GM21390 (cell line): ENCODE results near the gene IGFL3.

Experiments
- ATAC-seq: cut with Tn5 transposase; IDR thresholded peaks from one replicate; pipeline ENCODE4 v1.9.1; 2021; ENCODE audit not compliant: unreplicated experiment

Gene IGFL3

GRCh38 chr19:46077815-46078167 is 46.7 kb downstream of the IGFL3 start:
- ATAC-seq = no peak

- ATAC-seq = no peak
Measured at GRCh38 chr19:46076951-46077814, 47.3 kb downstream of the IGFL3 start.

GRCh38 chr19:46076031-46076880 is 48.2 kb downstream of the IGFL3 start:
- no peak for ATAC-seq

DNA sequence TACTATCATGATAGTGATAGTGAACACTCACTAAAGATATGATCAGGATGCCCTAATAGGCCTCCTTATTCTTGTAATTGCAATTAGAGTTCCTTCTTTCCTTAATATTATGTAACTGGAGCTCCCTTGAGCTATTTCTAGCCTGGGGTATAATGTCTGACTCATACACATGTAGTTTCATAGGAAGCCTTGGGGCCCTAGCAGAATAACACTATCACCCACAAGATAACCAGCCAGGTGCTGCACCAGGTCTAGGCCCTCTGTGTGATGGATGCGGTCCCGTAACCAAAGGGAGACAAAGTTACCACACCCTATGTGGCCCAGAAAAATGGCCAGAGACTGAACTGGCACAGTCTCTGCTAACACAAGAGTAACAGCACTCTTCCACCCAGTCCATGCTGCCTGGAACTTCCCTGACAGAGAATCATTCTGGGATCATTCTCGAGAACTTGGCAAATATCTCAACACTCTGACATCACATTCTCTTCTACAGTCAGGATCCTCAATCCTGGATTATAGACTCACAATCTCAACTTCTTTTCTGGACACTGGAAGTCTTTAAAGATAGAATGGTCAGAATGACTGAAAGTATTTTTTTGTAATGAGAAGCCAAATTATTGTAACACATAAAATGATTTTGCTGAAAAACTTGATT is 51.1 kb downstream of the IGFL3 start:
- no peak for ATAC-seq
